Measurements from ENCODE around the gene ITPR1.
A peak's percentile ranks its signal among the peaks of the same experiment; 100 is the strongest.

ITPR1 gene

GRCh38 chr3:4814305-4814903 lies 321.3 kb downstream of the ITPR1 start:
- no peak for DNase-seq (ENCODE audit: low read depth)

- DNase-seq (ENCODE audit: low read depth) = no peak
Observed at GRCh38 chr3:4814904-4815574, 321.9 kb downstream of the ITPR1 start.

GRCh38 chr3:4816306-4816705 lies 323.2 kb downstream of the ITPR1 start:
- no peak for DNase-seq (ENCODE audit: low read depth)

GRCh38 chr3:4816718-4817117 lies 323.6 kb downstream of the ITPR1 start:
- no peak for DNase-seq (ENCODE audit: low read depth)

- DNase-seq (ENCODE audit: low read depth) = no peak
Observed at GRCh38 chr3:4817128-4817527, 324.0 kb downstream of the ITPR1 start.

GRCh38 chr3:4818164-4818563 lies 325.0 kb downstream of the ITPR1 start:
- no peak for DNase-seq (ENCODE audit: low read depth)

GRCh38 chr3:4818986-4819693 lies 326.0 kb downstream of the ITPR1 start:
- DNase-seq (ENCODE audit: low read depth) = no peak

GRCh38 chr3:4819746-4820145 lies 326.6 kb downstream of the ITPR1 start:
- no peak for DNase-seq (ENCODE audit: low read depth)

GRCh38 chr3:4820296-4821121 lies 327.4 kb downstream of the ITPR1 start:
- DNase-seq (ENCODE audit: low read depth) = peak; percentile 36

- DNase-seq (ENCODE audit: low read depth) = no peak
Observed at GRCh38 chr3:4821338-4821737, 328.2 kb downstream of the ITPR1 start.

- peak; percentile 69 for DNase-seq (ENCODE audit: low read depth)
Observed at GRCh38 chr3:4821975-4822374, 328.8 kb downstream of the ITPR1 start.

- no peak for DNase-seq (ENCODE audit: low read depth)
Observed at GRCh38 chr3:4822568-4822967, 329.4 kb downstream of the ITPR1 start.

- DNase-seq (ENCODE audit: low read depth) = no peak
Observed at GRCh38 chr3:4823385-4823784, 330.2 kb downstream of the ITPR1 start.

GRCh38 chr3:4823986-4824925 lies 331.1 kb downstream of the ITPR1 start:
- DNase-seq (ENCODE audit: low read depth) = no peak

- no peak for DNase-seq (ENCODE audit: low read depth)
Observed at GRCh38 chr3:4824926-4825325, 331.8 kb downstream of the ITPR1 start.

- no peak for DNase-seq (ENCODE audit: low read depth)
Observed at GRCh38 chr3:4825436-4826236, 332.5 kb downstream of the ITPR1 start.

- DNase-seq (ENCODE audit: low read depth) = no peak
Observed at GRCh38 chr3:4826237-4827100, 333.3 kb downstream of the ITPR1 start.

- no peak for DNase-seq (ENCODE audit: low read depth)
Observed at GRCh38 chr3:4827767-4828166, 334.6 kb downstream of the ITPR1 start.

GRCh38 chr3:4828279-4829030 lies 335.3 kb downstream of the ITPR1 start:
- DNase-seq (ENCODE audit: low read depth) = no peak
